Activated T-helper 1 cell treated with anti-CD3 and anti-CD28 coated beads, Interleukin-2, amount 50 U/mL, for 16 hours (primary cell): ENCODE data around the gene MUC6.

ENCODE experiments used
- DNase-seq, 2 donors: peaks; one replicate each; pipeline ENCODE4 v3.0.0-alpha.2; 2020; ENCODE audit warnings: low read depth in 1 of 2, low spot score in 1 of 2

Gene MUC6

GRCh38 chr11:1073261-1073724 is 36.8 kb upstream of the MUC6 start:
- DNase-seq: no peak

- no peak for DNase-seq
Measured at GRCh38 chr11:1072821-1073231, 36.3 kb upstream of the MUC6 start.

DNA sequence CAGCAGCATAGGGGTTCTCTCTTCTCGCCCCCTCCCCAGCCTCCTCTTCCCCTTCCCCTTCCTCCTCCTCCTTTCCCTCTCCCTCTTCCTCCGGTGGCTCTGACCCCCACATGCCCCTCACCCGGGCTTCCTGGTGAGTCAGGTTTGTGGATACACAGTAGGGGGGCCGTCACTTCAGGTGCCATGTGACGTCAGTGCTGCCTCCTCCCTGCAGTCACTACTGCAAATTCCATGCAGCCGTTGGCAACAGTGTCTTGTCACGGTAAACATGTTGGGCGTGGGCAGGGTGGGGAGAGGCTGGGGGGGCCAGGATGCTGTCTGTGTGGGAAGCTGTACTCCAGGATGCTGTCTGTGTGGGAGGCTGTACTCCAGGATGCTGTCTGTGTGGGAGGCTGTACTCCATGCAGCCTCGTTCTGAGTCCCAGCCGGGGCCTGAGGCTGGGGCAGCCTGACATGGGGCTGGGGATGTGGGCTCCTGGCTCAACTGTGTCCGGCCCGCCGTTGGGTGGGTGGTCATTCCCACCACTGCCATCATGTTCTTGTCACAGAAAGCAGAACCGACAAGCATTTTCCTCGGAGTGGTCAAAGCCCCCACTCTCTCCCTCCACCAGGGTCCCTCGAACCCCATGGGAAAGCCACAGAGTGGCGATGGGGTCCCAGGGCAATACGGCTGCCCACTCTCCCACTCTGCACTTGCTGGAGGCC is 35.8 kb upstream of the MUC6 start:
- DNase-seq: no peak

- DNase-seq: no peak
Measured at GRCh38 chr11:1071571-1072115, 35.1 kb upstream of the MUC6 start.

- DNase-seq: no peak
Measured at GRCh38 chr11:1070594-1071462, 34.3 kb upstream of the MUC6 start.

- DNase-seq: no peak
Measured at GRCh38 chr11:1069740-1070139, 33.2 kb upstream of the MUC6 start.

- no peak for DNase-seq
Measured at GRCh38 chr11:1067812-1068496, 31.4 kb upstream of the MUC6 start.

DNA sequence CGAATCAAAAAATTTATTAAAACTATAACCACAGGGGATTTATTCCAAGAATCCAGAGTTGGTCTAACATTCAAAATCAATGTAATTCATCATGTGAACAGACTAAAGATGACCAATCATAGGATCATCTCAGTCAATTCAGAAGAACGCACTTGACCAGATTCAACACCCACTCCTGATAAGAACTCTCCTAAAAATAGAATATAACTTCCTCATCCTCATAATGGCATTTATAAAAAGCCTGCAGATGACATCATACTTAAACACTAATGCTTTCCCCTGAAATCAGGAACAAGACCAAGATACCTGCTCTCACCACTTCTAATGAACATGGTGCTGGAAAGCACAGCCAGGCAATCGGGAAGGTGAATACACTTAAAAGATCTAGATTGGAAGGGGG is 27.6 kb upstream of the MUC6 start:
- DNase-seq: no peak

GRCh38 chr11:1062075-1062820 is 25.7 kb upstream of the MUC6 start:
- no peak for DNase-seq

DNA sequence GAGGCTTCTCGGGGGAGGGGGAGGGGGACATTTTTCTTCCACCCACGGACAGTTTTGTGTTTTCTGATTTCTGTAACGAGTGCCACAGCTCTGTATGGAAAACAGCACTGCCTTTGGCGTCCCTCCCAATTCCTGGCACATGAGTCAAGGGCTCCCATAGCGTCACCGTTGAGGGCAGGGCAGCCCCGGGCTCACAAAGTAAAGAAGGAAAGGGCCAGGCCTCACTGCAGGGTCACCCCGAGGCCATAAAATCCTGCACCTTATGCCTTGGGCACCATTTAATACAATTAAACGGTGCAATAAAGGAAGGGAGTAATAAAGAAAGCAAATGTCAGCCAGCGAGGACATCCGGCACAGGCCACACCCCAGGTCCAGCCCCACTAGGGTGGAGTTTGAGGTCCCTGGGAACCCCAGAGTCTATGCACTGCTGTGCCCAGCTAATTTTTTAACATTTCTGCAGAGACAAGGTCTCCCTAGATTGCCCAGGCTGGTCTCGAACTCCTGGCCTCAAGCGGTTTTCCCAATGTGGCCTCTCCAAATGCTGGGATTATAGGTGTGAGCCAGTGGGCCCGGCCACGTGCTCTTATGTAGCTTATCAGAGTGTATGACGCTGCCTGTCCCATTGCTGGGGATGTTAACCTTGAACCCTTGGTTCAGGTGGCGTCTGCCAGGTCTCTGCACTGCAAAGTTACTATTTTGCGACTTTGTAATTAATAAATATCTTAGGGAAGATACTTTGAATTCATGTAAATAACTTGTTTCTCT is 24.5 kb upstream of the MUC6 start:
- no peak for DNase-seq

GRCh38 chr11:1060410-1060809 is 23.9 kb upstream of the MUC6 start:
- DNase-seq: no peak

GRCh38 chr11:1059759-1060158 is 23.2 kb upstream of the MUC6 start:
- DNase-seq: no peak

- no peak for DNase-seq
Measured at GRCh38 chr11:1057806-1058205, 21.3 kb upstream of the MUC6 start.

GRCh38 chr11:1055990-1056771 is 19.7 kb upstream of the MUC6 start:
- no peak for DNase-seq

DNA sequence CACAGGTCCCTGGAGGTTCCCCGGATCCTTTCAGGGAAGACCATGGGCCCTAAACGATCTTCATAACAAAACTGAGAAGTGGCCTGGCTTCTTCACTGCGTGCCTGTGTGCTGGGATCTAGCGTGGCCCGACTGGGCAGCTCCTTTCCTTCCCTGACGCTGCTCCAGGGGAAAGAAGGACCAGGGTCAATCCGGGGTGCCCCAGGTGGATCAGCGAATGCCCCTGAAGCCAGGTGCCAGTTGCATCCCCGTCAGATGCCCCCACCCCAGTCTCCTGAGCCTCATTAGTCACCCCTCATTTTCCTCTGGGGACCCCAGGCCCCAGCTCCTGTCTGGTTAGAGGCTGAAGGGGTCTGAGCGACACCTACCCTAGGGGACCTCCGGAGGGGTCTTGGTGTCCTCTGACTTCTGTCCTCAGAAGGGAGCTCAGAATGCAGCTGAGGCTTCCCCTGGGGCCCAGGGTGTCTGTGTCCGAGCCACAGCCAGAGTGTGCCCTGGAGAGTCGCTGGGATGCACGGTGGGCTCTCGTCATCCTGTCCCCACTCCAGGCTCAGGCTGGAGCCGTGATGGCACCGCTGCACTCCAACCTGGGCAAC is 18.7 kb upstream of the MUC6 start:
- no peak for DNase-seq

DNA sequence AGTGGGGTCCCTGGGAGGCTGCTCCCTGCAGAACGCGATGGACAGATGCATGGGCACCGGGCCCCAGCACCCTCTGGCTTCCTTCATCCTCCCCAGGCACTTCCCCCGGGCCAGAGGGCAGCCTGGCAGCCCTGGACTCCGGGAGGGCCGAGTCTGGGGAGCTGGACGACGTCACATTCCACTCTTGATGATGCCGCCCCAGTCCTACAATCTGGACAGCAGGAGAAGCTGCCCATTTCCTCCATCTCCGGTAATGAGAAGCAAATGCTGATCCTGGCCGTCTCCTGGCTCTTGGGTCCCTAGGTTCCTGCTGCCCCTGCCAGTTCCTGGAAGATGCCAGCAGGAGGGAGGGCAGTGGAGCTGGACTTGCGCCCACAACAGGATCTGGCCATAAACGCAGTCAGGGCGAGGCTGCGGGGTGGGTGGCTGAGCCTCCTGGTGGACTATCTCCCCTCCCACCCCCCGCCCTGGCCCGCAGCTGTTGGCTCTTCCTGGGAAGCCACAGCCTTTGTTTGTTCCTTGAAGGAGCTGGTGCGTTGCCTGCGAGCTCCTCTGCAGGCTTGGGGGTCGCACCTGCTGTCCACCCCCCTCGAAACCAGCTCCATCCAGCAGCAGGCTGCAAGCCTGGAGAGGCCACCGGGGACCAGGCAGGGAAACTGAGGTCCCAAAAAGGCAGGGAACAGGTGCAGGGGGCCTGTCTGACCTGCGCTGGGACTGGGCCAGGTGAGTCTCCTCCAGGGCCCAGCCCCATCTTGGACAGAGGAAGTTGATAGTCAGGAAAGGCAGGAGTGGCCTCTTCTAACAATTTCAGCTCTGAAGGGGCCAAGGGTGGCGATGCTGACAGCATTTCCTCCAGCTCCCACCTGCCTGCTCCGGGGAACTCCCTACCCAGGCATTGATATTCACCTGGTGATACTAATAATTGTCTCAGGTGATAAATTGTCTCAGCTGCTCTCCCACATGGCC is 17.9 kb upstream of the MUC6 start:
- no peak for DNase-seq

GRCh38 chr11:1053121-1053901 is 16.8 kb upstream of the MUC6 start:
- no peak for DNase-seq
